ENCODE data around the gene NOTCH4.
"Not testable (repeated sequence)": the region's sequence is repeated elsewhere in the genome, so short reads cannot be mapped to it uniquely, and the experiment has no call there.

NOTCH4 gene

DNA sequence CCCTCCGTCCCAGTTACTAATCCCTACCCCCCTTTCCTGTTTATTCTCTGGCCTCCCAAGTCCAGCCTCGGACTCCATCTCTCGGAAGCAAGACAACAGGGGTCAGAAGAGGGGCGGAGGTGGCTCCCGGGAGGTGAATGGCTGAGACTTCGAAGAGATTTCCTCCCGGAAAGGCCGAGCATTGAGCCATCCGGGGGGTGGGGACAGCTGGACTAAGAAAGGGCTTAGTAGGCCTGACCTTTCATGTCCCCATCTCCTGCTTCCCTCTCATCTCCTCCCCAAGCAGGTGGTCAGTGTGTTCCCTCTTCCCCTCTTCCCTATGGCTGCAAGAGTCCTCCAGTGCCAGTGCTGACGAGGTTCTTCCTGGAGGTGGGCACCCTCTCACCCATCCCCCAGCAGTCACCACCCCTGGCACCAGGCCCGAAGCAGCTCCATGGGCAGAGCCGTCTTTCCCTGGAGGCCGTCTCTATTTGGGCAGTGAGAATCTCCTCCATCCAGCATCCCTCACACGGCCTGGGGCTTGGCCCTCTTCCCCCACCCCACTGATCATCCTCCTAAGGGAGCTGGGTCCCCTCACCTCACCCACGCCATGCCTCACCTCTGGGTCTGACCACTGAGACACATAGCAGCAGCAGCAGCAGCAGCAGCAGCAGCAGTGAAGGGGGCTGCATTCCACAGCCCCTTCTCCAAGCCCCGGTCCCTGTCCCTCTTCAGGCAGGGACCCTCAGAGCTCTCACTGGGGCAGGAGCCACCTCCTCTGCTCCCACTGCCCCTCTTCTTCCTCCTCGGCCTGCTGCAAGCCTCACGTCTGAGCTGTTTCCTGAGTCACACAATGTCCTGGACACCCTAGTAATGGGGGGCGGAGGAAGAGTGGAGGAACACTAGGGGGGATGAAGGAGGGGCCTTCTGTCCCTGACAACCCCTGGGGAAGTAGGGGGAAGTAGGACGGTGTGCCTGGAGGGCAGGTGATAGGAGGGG is at the start of gene NOTCH4:
TSS of gene NOTCH4 (minus strand) at position 810 of the 978 bp plus-strand sequence. CDS start at position 671, 139 bp downstream.
- no peak for DNase-seq

DNA sequence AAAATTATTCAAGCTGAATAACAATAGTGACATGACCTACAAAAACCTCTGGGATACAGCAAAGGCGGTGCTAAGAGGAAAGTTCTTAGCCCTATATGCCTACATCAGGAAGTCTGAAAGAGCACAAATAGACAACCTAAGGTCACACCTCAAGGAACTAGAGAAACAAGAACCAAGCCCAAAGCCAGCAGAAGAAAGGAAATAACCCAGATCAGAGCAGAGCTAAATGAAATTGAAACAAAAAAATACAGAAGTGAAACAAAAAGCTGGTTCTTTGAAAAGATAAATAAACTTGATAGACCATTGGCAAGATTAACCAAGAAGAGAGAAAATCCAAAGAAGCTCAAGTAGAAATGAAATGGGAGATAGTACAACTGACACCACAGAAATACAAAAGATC is 47.6 kb upstream of the NOTCH4 start:
- DNase-seq: no peak

- DNase-seq: not testable (repeated sequence)
Measured at GRCh38 chr6:32268459-32268858, 44.6 kb upstream of the NOTCH4 start.

DNA sequence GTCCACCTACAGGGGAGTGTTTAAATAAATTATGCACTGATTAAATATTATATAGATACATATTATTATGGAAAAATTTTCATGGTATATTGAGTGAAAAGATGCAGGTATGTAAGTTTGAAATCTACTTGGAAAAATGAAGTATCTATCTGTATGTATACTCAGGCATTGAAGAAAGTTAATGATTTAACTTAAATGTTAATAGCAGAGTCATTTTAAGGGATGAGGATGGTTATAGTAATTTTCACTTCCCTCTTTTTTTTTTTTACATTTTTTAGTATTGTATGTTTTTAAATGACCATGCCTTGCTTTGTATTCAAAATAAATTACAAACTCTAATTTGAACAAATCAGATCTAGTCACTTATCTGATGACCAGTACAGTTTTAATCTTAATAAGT is 43.2 kb upstream of the NOTCH4 start:
- DNase-seq: no peak

GRCh38 chr6:32257262-32257661 is 33.4 kb upstream of the NOTCH4 start:
- DNase-seq: not testable (repeated sequence)

DNA sequence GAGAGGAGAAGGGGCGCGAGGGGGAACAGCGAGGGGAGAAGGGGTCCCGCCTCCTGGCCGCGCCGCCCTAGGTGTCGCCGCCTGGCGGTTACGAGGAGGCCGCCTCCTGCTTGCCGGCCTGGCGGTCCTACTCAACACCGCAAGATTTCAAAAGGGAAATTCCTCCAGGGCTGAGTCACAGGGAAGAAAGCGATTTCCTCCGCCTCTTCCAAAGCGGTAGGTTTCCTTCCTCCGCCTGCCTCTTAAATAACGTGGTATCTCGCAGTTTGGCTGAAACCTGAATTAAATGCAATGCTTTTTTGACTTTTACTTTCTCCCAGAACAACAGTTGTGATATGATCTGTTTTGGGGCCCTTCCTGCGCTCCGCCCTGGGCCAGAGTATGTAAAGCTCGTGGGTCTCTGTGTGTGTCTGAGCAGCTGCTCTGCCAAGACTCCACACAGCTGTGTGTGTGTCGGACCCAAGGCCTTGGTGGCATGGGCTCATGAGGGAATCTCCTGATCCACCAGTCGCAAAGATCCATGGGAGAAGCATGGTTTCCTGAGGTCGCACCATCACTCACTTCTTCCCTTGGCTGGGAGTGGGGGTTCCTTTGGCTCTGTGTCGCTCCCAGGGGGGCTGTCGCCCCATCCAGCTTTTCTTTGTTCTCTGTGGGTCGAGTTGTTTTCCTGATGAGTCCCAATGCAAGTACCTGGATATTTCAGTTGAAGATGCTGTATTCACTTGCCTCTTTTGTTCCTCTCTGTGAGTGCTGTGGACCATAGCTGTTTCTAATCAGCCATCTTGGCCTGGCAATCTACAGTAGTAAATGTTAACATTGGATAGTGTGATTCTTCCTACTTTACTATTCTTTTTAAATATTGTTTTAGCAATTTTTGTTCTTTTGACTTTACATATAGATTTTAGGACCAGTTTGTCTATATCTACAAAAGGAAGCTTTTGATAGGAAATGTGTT is 31.6 kb upstream of the NOTCH4 start:
- no peak for DNase-seq

GRCh38 chr6:32254761-32255198 is 30.9 kb upstream of the NOTCH4 start:
- DNase-seq: no peak

- DNase-seq: no peak
Measured at GRCh38 chr6:32252331-32253009, 28.6 kb upstream of the NOTCH4 start.

GRCh38 chr6:32249262-32249661 is 25.4 kb upstream of the NOTCH4 start:
- no peak for DNase-seq

DNA sequence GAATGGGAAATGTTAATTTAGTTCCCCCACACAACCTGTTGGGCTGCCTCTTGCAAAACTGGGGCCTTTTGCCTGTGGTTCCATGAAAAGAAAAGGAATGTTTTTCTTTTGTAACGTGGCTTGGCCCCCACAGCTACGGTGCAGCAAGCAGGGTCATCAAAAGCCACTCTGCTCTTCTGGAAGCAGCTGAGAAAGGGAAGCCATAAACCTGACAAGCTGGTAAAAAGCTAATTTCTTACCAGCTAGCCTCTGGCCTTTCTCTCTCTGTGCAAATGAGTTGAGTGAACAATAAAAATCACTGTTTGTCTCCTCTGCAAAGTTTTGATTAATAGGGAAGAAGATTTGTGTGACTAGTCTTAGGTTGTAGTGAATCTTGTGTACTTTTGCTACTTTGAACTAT is 23.5 kb upstream of the NOTCH4 start:
- DNase-seq: no peak

GRCh38 chr6:32244946-32245398 is 21.1 kb upstream of the NOTCH4 start:
- no peak for DNase-seq

- DNase-seq: no peak
Measured at GRCh38 chr6:32244270-32244669, 20.4 kb upstream of the NOTCH4 start.

GRCh38 chr6:32242318-32242813 is 18.5 kb upstream of the NOTCH4 start:
- DNase-seq: not testable (repeated sequence)

DNA sequence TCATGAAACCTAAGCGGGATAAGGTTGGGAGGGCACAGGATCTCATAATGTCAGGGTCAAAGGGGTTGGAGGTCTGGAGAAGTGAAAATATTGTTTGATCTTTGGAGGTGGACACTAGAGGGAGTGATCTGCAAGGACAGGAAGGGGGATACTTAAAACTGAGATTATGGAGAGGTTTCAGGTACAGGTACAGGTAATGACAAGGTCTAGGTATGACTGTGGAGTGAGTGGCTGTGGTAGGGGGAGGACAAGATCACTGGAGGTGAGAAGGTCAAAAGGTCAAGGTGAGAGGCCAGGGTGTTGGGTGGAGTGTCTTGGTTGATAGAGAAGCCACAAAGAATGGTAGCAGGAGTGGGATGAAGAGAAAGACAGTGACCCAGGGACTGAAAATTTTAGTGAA is 16.8 kb upstream of the NOTCH4 start:
- no peak for DNase-seq

GRCh38 chr6:32239462-32239861 is 15.6 kb upstream of the NOTCH4 start:
- DNase-seq: no peak

DNA sequence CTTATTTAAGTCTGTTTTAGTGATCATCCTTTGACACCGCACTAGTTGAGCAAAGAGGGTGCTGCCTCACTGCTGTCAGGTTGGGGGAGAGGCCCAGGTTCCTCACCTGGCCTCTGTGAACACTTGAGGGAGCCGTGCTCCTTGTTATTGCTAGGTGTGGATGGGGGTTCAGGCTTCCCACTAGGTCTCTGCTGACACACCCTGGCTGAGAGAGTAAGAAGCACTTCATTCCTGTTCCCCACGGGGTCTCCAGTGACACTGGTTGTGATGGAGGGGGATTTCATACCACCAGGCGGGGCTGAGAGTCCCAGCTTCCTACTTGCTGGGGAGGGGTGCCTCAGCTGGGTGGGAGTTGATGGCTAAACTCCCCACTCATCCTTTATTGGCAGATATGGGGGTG is 11.1 kb upstream of the NOTCH4 start:
- no peak for DNase-seq

DNA sequence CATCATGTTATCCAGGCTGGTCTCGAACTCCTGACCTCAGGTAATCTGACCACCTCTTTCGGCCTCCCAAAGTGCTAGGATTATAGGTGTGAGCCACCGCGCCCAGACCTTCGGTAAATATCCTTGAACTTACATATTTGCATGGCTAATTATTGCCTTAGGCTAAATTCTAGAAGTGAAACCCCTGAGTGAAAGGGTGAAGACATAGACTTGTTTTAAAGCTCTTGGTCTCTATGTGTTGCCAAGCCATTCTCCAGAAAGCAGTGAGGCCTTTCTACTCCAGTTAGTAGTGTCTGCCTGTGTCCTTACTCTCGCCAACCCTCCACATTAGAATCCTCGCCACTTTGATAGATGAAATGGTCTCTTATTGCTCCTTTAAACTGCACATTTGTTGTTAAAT is 2.6 kb upstream of the NOTCH4 start:
- DNase-seq: no peak

GRCh38 chr6:32224696-32225095 is 829 bp upstream of the NOTCH4 start:
- no peak for DNase-seq

- no peak for DNase-seq
Measured at GRCh38 chr6:32222333-32223230, 1.3 kb downstream of the NOTCH4 start.

- DNase-seq: no peak
Measured at GRCh38 chr6:32220021-32220420, 3.8 kb downstream of the NOTCH4 start.

GRCh38 chr6:32218167-32218566 is 5.7 kb downstream of the NOTCH4 start:
- no peak for DNase-seq
